ENCODE measurements around the gene ENGASE. TPM values are rescaled to one million over a fixed set of nuclear protein-coding genes. Genes with fewer than 3 reads are reported as not detected.

ENGASE gene
- total and polyA plus RNA-seq, 2 experiments from 2014 or later = 5.1 to 8.4 TPM

- Histone ChIP-seq H3K4me1 (ENCODE audit: insufficient read depth) (no peaks in the 10 kb centered on the region), H3K36me3 (ENCODE audit: low read depth) (no peaks in the 10 kb centered on the region), H4K20me1 (ENCODE audit: insufficient read depth) (no peaks in the 10 kb centered on the region), H3K4me3 (no peak overlapping the region), H3K9me2 (ENCODE audit: insufficient read depth) (no peaks in the 10 kb centered on the region), H2AFZ (no peak overlapping the region), H3K9me3 (ENCODE audit: low read depth) (no peaks in the 10 kb centered on the region), H3K4me2 (ENCODE audit: unreplicated experiment) (no peak overlapping the region), H3K79me2 (ENCODE audit: insufficient read depth) (no peaks in the 10 kb centered on the region), H3K27ac (no peak overlapping the region), H3F3A (ENCODE audit: insufficient read depth) (no peaks in the 10 kb centered on the region), H3K9ac (no peak overlapping the region), H3K27me3 (replicated peaks; ENCODE audit: insufficient read depth) (no peaks in the 10 kb centered on the region)
- TF ChIP-seq EZH2phosphoT487 (IDR thresholded peaks at IDR 0.05; ENCODE audit: insufficient read depth, low read depth) = no peak
- TF ChIP-seq EZH2 (IDR thresholded peaks at IDR 0.05; ENCODE audit: insufficient read depth, poor library complexity, severe bottlenecking) = no peak
- WGBS, 2 experiments (ENCODE audit: low coverage in 1 of 2, low lambda C conversion rate in 2 of 2, missing lambda C conversion rate in 2 of 2) = 59 to 61% methylated on average over 38 to 41 of the region's 41 CpGs
- DNase-seq = peak; percentile 54
- in situ Hi-C loops (cut with MboI) = no loop called here
Measured at GRCh38 chr17:79082311-79083190, 7.9 kb downstream of the ENGASE start.

- H3K4me2 ChIP-seq (ENCODE audit: unreplicated experiment) = no peak overlapping the region
- DNase-seq = no peak
- no peaks in the 10 kb centered on the region for H3K79me2 ChIP-seq (ENCODE audit: insufficient read depth)
- no peak overlapping the region for H3K4me3 ChIP-seq
- 84 to 86% methylated on average over 26 to 28 of the region's 28 CpGs for WGBS, 2 experiments (ENCODE audit: low coverage in 1 of 2, low lambda C conversion rate in 2 of 2, missing lambda C conversion rate in 2 of 2)
- H4K20me1 ChIP-seq (ENCODE audit: insufficient read depth) = no peaks in the 10 kb centered on the region
- H3K4me1 ChIP-seq (ENCODE audit: insufficient read depth) = no peaks in the 10 kb centered on the region
- H3K9me3 ChIP-seq (ENCODE audit: low read depth) = no peaks in the 10 kb centered on the region
- H3K27me3 ChIP-seq (replicated peaks; ENCODE audit: insufficient read depth) = no peaks in the 10 kb centered on the region
- H3K9ac ChIP-seq = no peak overlapping the region
- H3K9me2 ChIP-seq (ENCODE audit: insufficient read depth) = no peaks in the 10 kb centered on the region
- H3F3A ChIP-seq (ENCODE audit: insufficient read depth) = no peaks in the 10 kb centered on the region
- no peak for TF ChIP-seq EZH2 (IDR thresholded peaks at IDR 0.05; ENCODE audit: insufficient read depth, poor library complexity, severe bottlenecking)
- no peak for TF ChIP-seq EZH2phosphoT487 (IDR thresholded peaks at IDR 0.05; ENCODE audit: insufficient read depth, low read depth)
- no peak overlapping the region for H2AFZ ChIP-seq
- H3K27ac ChIP-seq = no peak overlapping the region
- in situ Hi-C loops (cut with MboI) = no loop called here
- no peaks in the 10 kb centered on the region for H3K36me3 ChIP-seq (ENCODE audit: low read depth)
Measured at GRCh38 chr17:79083191-79083971, 8.8 kb downstream of the ENGASE start.

GRCh38 chr17:79084291-79085153, 9.9 kb downstream of the ENGASE start:
- Histone ChIP-seq H3K9ac (no peak overlapping the region), H3K27me3 (replicated peaks; ENCODE audit: insufficient read depth) (no peaks in the 10 kb centered on the region), H3K27ac (no peak overlapping the region), H3K4me3 (no peak overlapping the region), H3K9me2 (ENCODE audit: insufficient read depth) (no peaks in the 10 kb centered on the region), H3F3A (ENCODE audit: insufficient read depth) (no peaks in the 10 kb centered on the region), H2AFZ (no peak overlapping the region), H3K9me3 (ENCODE audit: low read depth) (no peaks in the 10 kb centered on the region), H3K4me2 (ENCODE audit: unreplicated experiment) (no peak overlapping the region), H3K36me3 (ENCODE audit: low read depth) (no peaks in the 10 kb centered on the region), H3K4me1 (ENCODE audit: insufficient read depth) (no peaks in the 10 kb centered on the region), H3K79me2 (ENCODE audit: insufficient read depth) (no peaks in the 10 kb centered on the region), H4K20me1 (ENCODE audit: insufficient read depth) (no peaks in the 10 kb centered on the region)
- 87 to 89% methylated on average over 27 to 31 of the region's 31 CpGs for WGBS, 2 experiments (ENCODE audit: low coverage in 1 of 2, low lambda C conversion rate in 2 of 2, missing lambda C conversion rate in 2 of 2)
- DNase-seq = no peak
- no peak for TF ChIP-seq EZH2phosphoT487 (IDR thresholded peaks at IDR 0.05; ENCODE audit: insufficient read depth, low read depth)
- TF ChIP-seq EZH2 (IDR thresholded peaks at IDR 0.05; ENCODE audit: insufficient read depth, poor library complexity, severe bottlenecking) = no peak
- in situ Hi-C loops (cut with MboI) = no loop called here
